HG03439 (cell line): Measurements from ENCODE around the gene ADGRG6.
"Not testable (repeated sequence)": the region's sequence is repeated elsewhere in the genome, so short reads cannot be mapped to it uniquely, and the experiment has no call there.

ENCODE experiments used
- ATAC-seq: cut with Tn5 transposase; IDR thresholded peaks from one replicate; pipeline ENCODE4 v1.9.1; 2021; ENCODE audit warnings: mild to moderate bottlenecking, moderate library complexity; ENCODE audit not compliant: unreplicated experiment

ADGRG6 gene

GRCh38 chr6:142301651-142302391, at the start of gene ADGRG6:
Gene ADGRG6, plus strand, starts transcription at chr6:142302007. Its CDS starts 323 bp downstream, at chr6:142302330.
- peak; percentile 87 for ATAC-seq

- ATAC-seq, result no peak
Measured at GRCh38 chr6:142254513-142254912, 47.3 kb upstream of the ADGRG6 start.

GRCh38 chr6:142255785-142256184, 46.0 kb upstream of the ADGRG6 start:
- ATAC-seq, result no peak

- ATAC-seq, result no peak
Measured at GRCh38 chr6:142258305-142258704, 43.5 kb upstream of the ADGRG6 start.

- no peak for ATAC-seq
Measured at GRCh38 chr6:142258757-142259156, 43.0 kb upstream of the ADGRG6 start.

- ATAC-seq, result no peak
Measured at GRCh38 chr6:142260748-142261147, 41.1 kb upstream of the ADGRG6 start.

GRCh38 chr6:142262231-142262630, 39.6 kb upstream of the ADGRG6 start:
- no peak for ATAC-seq

- no peak for ATAC-seq
Measured at GRCh38 chr6:142265476-142265875, 36.3 kb upstream of the ADGRG6 start.

- ATAC-seq, result no peak
Measured at GRCh38 chr6:142266060-142266459, 35.7 kb upstream of the ADGRG6 start.

GRCh38 chr6:142271476-142271875, 30.3 kb upstream of the ADGRG6 start:
- no peak for ATAC-seq

- ATAC-seq, result no peak
Measured at GRCh38 chr6:142274656-142275055, 27.2 kb upstream of the ADGRG6 start.

- ATAC-seq, result no peak
Measured at GRCh38 chr6:142275236-142276006, 26.4 kb upstream of the ADGRG6 start.

- no peak for ATAC-seq
Measured at GRCh38 chr6:142276256-142276655, 25.6 kb upstream of the ADGRG6 start.

- no peak for ATAC-seq
Measured at GRCh38 chr6:142279350-142280180, 22.2 kb upstream of the ADGRG6 start.

GRCh38 chr6:142280265-142280664, 21.5 kb upstream of the ADGRG6 start:
- no peak for ATAC-seq

GRCh38 chr6:142280927-142281326, 20.9 kb upstream of the ADGRG6 start:
- no peak for ATAC-seq

GRCh38 chr6:142283138-142283537, 18.7 kb upstream of the ADGRG6 start:
- ATAC-seq, result not testable (repeated sequence)

GRCh38 chr6:142284419-142284818, 17.4 kb upstream of the ADGRG6 start:
- no peak for ATAC-seq

- no peak for ATAC-seq
Measured at GRCh38 chr6:142285235-142286087, 16.3 kb upstream of the ADGRG6 start.

GRCh38 chr6:142286088-142286409, 15.8 kb upstream of the ADGRG6 start:
- ATAC-seq, result no peak

- no peak for ATAC-seq
Measured at GRCh38 chr6:142289687-142290086, 12.1 kb upstream of the ADGRG6 start.
